COLO668 (cell line): ENCODE measurements around the gene ERG.

Experiments used
- DNase-seq: peaks from one replicate; lab custom pipeline; 2025; ENCODE audit not compliant: unreplicated experiment; lab: John Stamatoyannopoulos, UW

Gene ERG

DNA sequence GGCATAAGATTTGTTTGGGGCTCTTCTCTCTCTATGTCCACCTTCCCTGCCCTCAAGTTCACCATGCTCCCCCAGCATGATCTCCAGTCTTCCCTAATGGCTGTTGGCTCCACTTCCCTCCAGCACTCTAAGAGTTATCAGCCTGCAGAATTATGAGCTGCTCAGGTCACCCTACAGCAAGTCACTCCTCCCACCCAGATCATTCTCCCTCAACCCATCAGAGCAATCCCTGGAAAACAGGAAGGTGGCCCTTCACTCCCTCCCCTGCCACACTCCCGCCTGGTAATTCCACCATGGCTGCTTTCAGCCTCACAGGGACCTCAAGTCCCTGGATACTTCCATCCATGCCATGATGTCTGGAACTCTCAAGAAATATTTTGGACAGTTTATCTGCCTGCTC lies 137.0 kb downstream of the ERG start:
- DNase-seq, result no peak

DNA sequence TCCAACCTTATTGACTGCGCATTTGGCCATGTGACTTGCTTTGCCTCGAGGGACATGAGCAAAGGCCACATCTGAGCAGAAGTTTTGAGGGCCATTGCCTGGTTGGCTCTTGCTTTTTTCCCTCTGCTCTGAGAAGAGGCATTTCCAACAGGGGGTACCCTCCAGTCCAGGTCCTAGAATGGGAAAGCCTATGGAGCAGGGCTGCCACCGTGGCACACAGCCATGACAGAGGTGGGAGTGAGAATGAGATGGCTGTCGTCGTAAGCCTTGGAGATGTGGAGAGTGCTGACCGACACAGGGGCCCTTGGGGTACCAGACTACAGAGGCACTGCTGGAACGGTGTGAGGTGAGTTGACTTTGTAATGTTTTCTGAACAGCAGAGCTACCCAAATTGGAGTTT lies 138.4 kb downstream of the ERG start:
- DNase-seq, result no peak

DNA sequence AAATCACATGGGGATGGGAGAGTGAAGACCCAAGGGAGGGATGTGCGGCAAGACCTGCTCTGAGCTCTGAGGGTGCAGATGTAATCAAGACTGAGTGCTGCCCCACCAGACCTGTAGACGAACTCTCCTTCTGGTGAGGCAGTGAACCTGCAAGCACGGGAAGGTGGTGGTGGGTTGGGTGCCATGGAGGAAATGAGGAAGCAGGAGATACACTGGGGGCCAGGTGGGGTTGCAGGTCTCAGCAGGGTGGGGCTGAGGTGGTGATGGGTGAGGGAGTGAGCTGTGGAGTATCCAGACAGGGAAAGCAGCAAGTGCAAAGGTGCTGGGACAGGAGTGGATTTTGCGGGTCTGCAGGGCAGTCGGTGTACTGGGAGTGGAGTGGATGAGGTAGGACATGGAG lies 139.2 kb downstream of the ERG start:
- no peak for DNase-seq

DNA sequence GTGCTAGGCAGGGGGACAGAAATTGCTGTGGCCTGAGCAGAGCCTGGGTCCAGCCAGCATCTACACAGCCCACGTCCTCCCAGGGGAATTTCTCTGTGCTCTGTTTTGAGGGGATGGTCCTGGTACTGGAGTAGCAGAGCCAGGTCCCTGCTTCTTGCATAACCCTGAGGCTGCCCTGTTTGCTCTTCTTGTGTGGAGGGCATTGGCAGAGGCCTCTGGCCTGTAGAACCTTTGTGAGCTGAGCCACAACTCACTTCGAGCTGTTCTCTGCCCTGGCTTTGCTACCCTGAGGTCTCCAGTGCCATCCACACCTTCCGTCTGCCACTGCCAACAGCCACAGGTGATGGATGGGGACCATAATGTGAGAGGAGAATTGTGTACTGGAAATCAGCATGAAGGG lies 139.6 kb downstream of the ERG start:
- DNase-seq, result no peak

DNA sequence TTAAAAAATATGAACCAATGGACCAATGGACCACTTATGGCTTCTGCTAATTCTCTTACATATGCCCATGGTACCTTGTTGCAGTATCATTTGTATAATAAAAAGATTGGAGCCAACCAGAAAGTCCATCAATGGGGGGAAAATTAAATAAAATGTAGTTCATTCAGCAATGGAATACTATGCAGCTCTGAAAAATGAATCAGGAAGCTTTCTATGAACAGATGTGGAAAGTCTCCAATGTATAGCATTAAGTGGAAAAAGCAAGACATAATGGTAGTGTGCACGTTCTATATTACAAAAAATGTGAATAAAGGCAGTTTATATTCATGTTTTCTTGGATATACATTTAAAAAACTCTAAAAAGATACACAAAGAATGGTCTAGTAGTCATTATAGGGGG lies 140.2 kb downstream of the ERG start:
- DNase-seq, result no peak

DNA sequence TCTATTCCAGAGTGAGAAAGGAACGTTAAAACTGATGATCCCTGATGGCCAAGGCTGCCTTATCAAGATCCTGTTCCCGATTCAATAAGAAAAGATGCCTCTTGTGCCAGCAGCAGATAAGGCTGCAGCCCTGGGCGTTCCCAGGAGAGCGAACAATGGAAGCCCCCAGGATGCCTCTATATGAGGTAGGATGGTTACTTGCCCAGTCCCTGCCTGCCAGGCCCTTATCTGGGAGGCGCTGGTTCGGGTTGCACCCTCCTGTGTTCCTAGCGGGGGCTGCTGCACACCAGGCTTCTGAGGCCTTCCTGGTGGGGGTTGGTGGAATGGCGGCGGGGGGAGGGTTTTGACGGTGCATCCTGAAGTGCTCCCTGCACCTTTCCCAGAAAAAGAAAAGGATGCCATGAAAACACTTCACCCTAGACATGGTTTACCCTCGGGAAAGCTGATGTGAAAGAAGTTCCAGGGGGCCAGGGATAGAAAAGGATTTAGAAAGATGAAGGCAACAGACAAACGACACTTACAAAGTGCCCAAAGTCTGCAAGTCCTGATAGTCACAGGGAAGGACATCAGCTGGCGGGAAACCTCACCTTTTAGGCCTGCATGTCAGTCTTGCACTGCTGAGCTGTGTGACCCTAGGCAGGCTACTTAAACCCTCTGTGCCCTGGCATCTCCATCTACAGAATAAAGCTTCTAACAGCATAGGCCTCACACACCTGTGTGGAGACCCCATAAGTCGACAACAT lies 141.2 kb downstream of the ERG start:
- no peak for DNase-seq

DNA sequence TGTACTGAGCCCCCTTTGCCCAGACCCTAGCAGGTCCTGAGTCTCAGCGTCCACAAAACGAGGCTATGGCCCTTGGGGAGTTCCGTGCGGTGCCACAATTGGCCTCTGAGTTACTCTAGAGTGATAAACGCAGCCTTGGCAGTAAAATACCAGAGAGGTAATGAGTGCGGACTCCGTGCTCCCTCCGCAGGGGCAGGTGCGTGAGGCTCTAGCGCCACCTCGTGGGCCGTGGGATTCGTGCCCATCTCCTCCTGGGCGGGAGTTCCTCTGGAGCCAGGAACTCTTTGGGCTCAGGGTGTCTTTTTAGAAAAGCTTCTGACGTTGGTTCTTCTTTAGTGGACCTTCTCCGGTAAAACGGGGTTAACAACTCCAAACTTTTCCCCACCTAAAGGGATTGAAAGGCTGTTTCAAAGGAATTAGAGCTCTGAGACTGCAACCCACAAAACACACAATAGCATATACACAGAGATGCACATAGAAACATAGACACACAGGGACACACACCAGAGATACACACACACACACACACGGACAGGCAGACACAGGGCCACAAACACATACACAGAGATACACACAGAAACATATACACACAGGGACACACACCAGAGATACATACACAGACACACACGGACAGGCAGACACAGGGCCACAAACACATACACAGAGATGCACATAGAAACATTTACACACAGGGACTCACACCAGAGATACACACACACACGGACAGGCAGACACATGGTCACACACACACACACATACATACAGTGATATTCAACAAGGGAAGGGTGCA lies 142.1 kb downstream of the ERG start:
- peak; percentile 87 for DNase-seq

DNA sequence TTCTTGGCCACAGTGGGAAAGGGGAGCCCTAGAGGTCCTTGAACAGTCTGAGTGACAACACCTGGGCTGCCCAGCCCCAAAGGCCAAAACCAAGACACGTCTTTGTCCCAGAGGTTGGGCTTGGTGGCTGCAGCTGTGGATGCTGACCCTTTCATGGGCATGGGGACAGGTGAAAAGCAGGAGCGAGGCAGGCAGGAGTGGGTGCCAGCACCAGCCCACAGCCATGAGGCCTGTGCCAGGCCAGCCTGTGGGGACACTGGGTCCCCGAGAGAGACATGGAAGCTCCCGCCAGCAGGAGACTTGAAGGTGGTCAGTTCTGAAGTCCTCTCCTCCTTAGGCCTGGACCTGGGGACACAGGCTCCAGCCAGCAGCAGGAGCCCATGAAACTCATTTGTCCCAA lies 142.9 kb downstream of the ERG start:
- no peak for DNase-seq

DNA sequence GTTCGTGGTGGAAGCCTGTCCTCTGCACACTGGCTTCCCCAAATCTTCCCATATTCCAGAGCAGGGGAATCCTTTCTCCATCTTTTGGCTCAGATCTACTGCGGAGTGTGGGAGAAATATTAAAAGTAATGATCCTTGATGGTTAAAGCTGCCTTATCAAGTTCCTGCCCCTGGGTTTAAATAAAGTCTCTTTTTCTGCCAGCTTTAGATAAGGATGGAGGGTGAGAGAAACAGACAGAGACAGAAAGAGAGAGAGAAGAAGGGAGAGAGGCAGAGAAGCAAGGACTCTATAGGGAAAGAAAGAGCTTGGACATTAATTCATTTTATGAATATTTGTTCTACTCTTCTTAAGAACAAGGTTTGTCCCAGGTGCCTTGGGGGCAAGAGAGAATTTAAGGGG lies 143.5 kb downstream of the ERG start:
- DNase-seq, result no peak

DNA sequence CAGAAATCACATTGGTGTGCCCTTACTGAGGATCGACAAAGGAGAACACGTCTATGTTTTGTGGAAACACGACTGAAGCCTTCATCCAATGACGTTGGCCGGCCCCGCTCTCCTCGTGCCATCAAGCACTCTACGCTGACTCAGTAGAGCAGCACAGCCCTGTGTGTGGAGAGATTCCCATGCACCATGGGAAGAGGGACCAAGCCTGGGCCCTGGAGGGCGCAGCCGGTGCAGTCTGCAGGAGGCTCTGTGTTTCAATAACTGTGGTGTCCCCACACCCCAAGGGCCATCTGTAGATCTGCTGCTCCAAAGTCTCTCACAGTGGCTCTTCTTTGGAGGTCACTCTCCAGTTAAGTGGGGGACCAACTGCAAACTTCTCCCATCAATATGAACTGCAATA lies 144.0 kb downstream of the ERG start:
- DNase-seq, result no peak

DNA sequence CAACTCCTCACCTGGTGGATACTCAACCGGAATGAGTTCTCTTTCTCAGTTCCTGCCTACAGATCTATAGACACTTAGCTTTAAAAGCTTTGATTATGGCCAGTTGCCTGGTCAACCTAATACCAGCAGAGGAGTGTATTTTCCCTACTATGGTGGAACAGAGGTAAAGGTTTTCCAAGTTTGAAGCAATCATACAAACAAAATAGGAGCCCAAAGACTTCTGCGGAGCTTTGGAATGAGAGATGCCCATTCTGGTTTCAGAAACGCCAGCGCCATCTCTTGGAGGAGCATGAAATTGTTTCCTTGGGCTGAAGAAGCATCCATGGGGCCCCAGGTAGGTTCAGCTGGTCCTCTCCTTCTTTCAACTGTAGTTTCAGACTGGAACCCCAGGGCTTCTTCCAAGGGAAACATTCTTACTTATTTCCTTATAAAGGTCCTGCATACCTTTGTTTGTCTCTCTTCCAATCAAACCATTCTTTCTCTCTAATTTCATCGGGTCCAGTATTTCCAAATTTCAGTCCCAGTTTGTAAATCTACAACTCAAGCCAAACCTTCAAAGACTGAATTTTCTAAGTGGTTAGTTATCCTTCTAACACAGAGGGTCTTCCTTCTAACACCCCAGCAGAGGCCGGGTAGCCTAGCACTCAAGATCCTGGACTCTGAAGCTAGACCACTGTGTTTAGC lies 145.6 kb downstream of the ERG start:
- peak; percentile 81 for DNase-seq

DNA sequence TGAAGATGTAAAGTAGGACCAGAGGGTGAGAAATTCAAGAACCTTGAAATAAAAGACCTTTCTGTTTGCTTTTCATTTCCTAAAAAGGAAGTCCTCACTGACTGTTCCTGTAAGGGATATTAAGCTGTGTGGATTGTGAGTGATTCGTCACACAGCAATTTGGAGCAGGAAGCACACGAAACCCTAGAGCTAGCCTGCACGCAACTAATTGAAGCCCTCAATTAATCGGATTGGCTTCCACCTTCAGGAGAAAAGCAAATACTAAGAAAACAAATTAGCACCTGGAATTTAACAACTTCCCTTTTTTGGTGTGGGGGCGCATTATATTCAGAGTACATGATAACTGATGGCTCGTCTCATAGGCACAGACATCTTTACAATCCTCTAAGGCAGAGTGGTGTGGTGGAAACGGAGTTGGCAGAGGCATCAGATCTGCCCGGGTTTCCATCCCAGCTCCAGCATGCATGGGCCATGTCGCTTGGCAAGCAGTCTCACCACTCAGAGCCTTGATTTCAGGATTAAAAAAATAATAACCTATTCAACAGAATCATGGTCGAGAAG lies 146.2 kb downstream of the ERG start:
- DNase-seq, result no peak

DNA sequence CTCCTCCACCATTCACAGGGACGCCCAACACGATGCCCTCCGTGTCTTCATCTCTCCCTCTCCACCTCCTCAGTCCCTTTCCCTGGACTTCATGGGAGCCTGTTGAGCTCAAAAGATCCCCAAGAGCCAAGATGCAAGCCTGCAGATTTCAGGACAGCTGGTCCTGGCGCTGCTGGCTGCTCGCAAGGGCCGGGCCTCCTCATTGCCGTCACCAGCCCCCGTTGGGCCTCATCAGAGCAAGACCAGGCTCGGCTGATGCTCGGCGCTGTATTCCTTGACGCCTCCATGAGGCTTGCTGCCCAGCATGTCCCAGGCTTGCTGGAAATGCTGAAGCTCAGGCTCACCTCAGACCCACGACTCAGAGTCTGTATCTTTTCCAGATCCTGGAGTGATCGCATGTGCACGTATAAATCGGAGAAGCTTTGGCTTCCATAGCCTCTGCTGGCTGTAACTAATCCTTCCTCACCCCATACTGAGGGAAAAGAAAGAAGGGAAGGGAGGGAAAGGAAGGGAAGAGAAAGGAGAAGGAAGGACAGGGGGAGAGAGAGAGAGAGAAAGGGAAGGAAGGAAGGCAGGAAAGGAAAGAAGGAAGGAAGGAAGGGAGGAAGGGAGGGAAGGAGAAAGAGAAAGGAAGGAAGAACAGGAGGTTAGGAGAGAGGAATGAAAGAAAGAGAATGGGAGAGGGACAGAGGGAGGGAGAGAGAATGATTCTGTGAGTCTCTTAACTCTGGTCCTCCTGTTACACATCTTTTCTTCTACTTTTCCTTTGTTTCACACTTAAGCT lies 146.9 kb downstream of the ERG start:
- no peak for DNase-seq

DNA sequence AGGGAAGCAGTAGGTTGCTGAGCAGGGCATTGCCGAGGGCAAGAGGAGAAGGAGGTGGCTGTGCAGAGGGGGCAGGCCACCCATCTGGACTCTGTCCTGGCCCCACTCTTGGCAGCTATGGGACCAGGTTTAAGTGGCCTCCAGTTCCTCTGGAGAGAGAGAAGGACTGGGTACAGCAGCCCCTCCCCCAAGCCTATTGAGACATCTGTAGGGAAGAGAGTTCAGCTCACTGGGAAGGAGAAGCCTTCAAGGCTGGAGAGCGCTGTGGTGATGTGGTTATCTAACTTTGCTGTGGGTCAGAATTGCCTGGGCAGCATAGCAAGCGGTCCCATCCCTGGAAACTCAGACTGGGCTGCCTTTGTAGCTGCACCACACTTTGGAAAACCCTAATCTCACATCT lies 147.6 kb downstream of the ERG start:
- DNase-seq, result no peak

DNA sequence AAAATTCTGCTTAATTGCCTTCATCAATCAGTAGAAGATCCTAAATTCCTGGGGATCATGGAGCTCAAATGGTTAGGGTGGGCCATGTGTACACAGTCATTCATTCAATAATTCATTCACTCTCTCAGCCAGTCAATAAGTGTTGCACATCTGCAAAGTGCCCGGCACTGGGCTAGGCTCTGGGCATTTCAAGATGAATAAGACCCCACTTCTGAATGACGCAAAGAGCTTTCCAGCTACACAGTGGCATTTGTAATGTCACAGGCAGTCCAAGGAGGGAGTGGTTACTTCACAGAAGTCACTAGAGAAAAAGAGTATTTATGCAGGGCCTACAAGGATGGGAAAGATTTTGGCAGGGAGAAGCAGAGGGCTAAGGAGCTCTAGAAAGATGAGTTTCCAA lies 148.3 kb downstream of the ERG start:
- no peak for DNase-seq

DNA sequence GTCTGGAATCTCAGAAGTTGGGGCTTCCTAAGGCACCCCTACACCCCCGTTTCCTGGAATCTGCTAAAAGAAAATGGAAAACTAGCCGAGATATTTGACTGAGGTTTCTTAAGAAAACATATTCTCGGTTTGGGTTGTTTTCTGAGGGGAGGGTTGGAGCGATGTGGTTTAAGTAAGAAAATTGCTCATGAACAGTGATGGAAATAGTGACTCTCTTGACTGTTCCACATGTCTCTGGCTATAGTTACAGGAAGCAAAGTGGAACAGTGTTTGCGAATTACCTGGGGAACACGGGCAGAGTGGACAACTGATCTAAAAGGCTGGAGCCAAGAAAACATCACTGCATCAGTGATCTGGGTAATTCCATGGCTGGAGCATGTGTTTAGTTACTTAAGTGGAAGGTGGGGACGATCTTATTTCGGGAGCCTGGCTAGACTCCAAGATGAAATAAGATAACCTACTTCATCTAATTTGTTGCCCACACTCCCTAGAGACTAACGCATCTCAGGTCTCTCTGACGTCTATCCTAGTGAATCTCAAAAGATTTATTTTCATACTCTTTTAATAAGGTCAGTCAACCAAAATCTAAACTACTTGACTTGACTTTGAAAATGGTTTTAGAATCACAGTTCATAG lies 149.0 kb downstream of the ERG start:
- DNase-seq, result no peak

DNA sequence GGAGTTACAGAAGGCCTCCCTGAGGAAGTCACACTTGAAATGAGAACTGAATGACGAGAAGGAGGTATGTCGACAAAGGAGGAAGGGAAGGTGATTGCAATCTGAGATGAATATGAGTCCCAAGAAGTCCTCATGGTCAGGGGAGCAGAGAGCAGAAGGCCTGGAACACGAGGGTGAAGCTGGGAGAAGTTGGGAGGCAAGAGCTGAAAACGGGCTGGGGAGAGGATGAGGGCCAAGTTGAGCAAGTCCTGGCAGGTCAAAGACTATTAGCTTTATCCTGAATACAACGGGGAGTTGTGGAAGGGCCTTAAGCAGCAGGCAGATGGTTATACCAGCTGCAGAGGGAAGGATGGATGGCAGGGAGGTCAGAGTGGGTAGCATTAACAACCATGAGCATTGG lies 152.0 kb downstream of the ERG start:
- no peak for DNase-seq

DNA sequence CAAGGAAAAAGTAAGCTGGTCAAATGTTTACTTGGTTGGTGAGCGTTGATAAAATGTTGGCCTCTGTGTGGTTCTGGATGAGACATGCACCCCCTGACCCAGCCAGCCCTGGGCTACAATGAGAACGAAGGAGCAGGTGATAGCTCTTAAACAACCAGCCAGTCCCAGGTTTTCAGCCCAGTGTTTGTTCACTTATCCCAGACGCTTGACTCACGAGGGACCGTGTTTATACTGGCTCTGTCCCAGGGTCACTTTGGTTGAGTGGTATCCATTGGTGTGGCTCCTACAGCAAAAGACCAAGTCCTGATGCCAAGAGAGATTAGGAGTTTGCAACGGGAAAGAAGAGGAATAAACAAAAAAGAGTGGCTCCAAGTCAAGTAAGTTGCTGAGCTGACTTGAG lies 154.6 kb downstream of the ERG start:
- DNase-seq, result peak; percentile 73

DNA sequence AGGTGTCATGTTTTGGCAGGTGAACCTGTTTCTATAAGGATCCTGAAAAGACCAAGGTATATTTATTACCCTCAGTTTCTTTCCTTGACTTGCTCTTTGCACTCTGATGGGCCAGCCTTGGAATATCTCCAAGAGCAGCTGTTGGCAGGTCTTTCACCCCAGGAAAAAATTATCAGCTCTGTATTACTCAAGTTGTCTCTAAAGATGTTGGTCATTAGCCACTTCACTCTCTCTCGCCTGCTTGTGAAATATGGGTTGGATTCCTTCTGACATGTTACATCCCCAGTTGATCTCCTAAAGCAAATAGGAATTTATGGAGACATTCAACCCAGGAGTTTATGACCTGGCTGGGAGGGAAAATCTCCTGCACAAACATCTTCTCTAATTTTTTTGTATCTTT lies 155.5 kb downstream of the ERG start:
- DNase-seq, result no peak

DNA sequence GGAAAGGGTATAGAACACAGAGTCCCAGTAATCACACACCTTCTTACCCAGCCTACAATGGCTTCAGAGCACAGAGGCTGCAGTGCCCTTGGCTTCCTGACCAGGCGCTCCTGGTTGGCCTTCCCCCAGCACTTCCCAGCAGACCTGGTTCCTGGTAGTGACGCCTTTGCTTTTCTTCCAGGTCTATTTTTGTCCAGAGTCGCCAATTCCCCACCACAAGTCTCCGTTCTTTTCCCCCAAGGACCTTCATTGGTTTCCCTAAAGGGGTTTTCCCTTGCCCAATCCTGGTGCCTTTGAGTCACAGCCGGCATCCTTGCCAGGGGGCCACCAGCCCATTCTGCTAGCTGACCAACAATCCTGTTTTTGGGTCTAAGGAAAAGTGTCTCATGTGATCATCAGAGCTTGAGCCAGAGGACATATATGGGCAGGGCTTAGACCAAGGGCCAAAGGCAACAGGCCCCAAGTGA lies 156.7 kb downstream of the ERG start:
- no peak for DNase-seq
